NT2/D1 (cell line): ENCODE data around the gene KPNB1.

Source experiments
- YY1 ChIP-seq: IDR thresholded peaks from 2 replicates; pipeline ENCODE4 v1.6.1; 2011; ENCODE audit not compliant: insufficient read length, insufficient read depth
- ZNF274 ChIP-seq: IDR thresholded peaks from 2 replicates; pipeline ENCODE4 v1.6.1; 2011; ENCODE audit warnings: mild to moderate bottlenecking, low read depth, low read length

DNA sequence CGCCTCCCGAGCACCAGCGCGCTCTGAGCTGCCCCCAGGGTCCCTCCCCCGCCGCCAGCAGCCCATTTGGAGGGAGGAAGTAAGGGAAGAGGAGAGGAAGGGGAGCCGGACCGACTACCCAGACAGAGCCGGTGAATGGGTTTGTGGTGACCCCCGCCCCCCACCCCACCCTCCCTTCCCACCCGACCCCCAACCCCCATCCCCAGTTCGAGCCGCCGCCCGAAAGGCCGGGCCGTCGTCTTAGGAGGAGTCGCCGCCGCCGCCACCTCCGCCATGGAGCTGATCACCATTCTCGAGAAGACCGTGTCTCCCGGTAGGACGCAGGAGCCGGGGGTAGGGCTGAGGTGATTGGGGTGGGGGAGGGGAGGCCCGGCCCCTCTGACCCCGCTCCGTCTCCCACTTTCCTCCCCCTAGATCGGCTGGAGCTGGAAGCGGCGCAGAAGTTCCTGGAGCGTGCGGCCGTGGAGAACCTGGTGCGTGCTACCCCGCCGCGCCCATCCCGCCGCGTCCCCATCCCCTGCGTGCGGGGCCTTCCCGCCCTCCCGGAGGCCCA is 329 bp downstream of the KPNB1 start:
- TF ChIP-seq YY1 (no peak), ZNF274 (no peak)
